AG09309 (cell line): ENCODE data around the gene KSR1.

Source experiments
- DNase-seq: peaks from one replicate; pipeline ENCODE4 v3.0.0-alpha.2; 2010; ENCODE audit warnings: low read depth
- H3K4me3 ChIP-seq: 2 replicates; pipeline ENCODE4 v1.5.1; 2011; ENCODE audit warnings: mild to moderate bottlenecking, low read depth, low read length, moderate library complexity; ENCODE audit not compliant: control insufficient read depth
- TF ChIP-seq, protein P1 (sequence below): IDR thresholded peaks from 2 replicates; pipeline ENCODE4 v1.5.1; 2011; ENCODE audit warnings: mild to moderate bottlenecking, low read depth, low read length, inconsistent platforms; ENCODE audit not compliant: insufficient read depth, control insufficient read depth; ENCODE audit errors: missing control alignments

Gene KSR1

DNA sequence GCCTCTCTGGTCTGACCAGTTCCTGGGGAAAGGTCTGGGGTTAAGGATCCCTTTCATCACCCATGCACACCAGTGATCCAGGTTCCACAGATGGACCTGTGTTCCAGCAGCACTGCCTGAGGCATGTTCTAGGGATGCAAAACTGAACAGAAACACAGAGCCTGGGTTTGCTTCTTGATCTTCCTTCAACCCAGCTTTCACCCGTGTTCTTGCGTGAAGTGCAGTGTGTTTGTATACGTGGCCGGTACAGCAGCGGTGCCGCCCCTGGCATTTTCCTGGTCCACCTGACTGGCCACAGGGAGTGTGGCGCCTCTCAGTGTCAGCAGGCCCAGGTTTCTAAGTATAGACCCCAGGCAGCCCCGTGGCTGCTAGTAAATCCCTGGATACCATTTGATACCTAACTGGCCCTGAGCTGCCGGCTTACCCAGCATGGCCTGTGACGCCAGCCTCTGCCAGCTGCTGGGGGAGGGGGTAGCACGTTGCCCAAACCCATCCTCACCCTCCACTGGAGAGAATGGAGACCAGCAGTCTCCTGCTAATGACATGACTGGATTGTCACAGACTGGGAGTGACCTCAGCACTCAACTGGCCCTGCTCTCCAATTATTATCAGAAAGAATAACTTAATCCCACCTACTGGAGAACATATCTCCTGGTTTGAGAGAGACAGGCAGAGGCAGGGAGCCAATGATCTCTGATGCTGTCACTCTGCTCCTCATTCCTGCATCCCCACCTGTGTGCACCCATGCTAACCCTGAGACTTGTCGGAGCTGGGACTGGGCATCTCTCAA lies 115.5 kb downstream of the KSR1 start:
- no peak for DNase-seq
- H3K4me3 ChIP-seq, result no peak overlapping the region
- TF ChIP-seq, protein P1, sequence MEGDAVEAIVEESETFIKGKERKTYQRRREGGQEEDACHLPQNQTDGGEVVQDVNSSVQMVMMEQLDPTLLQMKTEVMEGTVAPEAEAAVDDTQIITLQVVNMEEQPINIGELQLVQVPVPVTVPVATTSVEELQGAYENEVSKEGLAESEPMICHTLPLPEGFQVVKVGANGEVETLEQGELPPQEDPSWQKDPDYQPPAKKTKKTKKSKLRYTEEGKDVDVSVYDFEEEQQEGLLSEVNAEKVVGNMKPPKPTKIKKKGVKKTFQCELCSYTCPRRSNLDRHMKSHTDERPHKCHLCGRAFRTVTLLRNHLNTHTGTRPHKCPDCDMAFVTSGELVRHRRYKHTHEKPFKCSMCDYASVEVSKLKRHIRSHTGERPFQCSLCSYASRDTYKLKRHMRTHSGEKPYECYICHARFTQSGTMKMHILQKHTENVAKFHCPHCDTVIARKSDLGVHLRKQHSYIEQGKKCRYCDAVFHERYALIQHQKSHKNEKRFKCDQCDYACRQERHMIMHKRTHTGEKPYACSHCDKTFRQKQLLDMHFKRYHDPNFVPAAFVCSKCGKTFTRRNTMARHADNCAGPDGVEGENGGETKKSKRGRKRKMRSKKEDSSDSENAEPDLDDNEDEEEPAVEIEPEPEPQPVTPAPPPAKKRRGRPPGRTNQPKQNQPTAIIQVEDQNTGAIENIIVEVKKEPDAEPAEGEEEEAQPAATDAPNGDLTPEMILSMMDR, result no peak

DNA sequence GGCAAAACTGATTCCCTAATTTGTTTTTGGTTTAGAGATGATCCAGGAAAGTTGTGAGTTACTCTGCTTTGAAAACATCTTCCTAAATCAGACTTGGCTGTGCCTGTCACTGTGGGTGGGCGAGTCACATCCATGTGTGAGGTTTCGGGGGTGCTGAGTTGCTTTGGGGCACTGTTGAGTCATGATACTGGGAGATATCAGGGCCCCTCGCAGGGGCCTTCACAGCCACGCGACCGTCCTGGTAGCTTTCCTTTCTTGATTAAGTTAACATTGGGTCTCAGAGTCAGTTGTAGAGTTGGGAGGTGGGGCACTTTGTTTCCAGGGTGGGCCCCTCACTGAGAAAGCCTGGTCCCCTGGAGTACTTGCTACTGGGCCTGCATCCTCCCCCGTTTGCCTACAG lies 116.4 kb downstream of the KSR1 start:
- DNase-seq, result no peak
- TF ChIP-seq, protein P1, result no peak
- H3K4me3 ChIP-seq, result no peak overlapping the region

DNA sequence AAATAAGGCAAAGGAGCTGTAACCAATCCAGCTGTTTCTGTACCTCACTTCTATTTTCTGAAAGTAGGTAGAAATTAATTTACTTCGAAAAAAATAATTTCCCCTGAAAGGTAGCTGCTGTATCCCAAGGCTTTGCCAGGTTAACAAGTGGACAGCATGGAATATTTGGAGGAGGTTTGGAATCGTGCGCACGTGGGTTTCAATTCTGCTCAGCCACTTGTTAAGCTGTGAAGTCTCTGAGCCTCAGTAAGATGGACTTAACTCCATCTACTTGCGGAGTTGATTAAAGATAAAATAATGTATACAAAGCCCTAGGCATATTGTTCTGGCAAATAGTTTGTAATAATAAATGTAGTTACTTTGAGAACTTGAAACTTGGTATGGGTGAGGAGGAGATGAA lies 117.3 kb downstream of the KSR1 start:
- TF ChIP-seq, protein P1, result no peak
- no peak for DNase-seq
- H3K4me3 ChIP-seq, result no peak overlapping the region

DNA sequence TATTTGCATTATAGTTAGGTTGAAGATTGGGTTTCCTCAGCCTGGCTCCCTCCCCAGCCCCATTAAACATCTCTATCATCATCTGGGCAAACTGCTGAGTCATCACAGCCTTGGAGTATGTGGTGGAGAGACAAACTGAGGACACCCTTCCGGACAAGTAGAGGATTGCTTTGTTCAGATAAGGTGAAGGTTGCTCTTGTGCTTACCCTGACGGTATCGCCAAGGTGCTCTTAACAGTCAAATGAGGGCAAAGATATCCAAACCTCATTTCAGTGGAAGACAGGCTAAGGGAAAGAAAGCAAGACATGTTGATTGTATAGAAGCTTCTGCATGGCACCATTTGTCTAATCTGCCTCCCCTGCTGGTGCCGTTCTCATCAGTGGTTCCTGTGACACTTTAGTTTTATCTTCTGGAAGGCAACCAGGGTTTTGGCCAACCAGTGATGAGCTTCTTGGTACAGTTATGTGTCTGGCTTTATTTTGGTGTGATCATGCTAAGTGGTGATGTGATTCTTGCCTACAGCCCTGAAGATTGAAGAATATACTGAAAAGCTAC lies 117.8 kb downstream of the KSR1 start:
- no peak for DNase-seq
- no peak overlapping the region for H3K4me3 ChIP-seq
- TF ChIP-seq, protein P1, result no peak

DNA sequence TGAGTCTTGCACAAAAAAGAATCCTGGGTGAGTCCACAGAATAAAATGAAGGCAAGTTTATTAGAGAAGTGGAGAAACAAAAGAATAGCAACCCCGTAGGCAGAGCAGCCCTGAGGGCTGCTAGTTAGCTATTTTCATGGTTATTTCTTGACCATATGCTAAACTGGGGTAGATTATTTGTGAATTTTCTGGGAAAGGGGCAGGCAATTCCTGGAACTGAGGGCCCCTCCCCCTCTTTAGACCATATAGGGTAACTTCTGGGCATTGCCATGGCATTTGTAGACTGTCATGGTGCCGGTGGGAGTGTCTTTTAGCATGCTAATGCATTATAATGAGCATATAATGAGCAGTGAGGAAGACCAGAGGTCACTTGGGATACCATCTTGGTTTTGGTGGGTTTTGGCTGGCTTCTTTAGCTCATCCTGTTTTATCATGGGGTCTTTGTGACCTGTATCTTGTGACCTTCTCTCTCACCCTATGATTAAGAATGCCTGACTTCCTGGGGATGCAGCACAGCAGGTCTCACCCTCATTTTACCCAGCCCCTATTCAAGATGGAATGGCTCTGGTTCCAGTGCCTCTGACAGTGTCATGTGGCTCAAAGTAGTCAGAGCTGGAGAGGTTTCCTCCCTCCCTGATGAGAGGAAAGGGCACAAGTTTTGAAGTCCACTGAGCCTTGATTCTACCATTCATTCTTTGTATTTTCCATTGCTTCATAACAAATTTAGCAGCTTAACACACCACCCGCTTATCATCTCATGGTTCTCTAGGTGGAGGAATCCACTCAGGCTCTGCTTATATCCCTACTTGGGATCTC lies 119.1 kb downstream of the KSR1 start:
- H3K4me3 ChIP-seq, result no peak overlapping the region
- TF ChIP-seq, protein P1, result no peak
- DNase-seq, result no peak

DNA sequence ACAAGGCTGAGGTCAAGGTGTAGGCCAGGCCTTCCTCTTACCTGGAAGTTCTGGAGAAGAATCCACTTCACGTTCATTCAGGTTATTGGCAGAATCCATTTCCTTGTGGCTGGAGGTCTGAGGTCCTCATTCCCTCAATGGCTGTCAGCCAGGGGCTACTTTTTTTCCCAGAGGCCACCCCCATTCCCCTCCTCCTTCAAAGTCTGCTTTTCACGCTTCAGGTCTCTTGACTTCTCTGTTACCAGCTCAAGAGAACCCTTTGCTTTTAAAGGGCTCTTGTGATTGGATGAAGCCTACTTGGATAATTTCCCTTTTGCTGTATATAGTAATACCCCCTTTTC lies 119.6 kb downstream of the KSR1 start:
- H3K4me3 ChIP-seq, result no peak overlapping the region
- DNase-seq, result no peak
- TF ChIP-seq, protein P1, result no peak
